ENCODE data around the gene FLT4. TPM values are rescaled to one million over a fixed set of nuclear protein-coding genes. Genes with fewer than 3 reads are reported as not detected.
A peak's percentile ranks its signal among the peaks of the same experiment; 100 is the strongest.

FLT4 gene
- total and polyA plus RNA-seq, 9 of the 15 experiments (the other 6 are each of a cell fraction or from before 2014, with no cell fraction given), result 0.01 to 0.42 (median 0.14) TPM; not detected in 2

- TF ChIP-seq, protein P1, sequence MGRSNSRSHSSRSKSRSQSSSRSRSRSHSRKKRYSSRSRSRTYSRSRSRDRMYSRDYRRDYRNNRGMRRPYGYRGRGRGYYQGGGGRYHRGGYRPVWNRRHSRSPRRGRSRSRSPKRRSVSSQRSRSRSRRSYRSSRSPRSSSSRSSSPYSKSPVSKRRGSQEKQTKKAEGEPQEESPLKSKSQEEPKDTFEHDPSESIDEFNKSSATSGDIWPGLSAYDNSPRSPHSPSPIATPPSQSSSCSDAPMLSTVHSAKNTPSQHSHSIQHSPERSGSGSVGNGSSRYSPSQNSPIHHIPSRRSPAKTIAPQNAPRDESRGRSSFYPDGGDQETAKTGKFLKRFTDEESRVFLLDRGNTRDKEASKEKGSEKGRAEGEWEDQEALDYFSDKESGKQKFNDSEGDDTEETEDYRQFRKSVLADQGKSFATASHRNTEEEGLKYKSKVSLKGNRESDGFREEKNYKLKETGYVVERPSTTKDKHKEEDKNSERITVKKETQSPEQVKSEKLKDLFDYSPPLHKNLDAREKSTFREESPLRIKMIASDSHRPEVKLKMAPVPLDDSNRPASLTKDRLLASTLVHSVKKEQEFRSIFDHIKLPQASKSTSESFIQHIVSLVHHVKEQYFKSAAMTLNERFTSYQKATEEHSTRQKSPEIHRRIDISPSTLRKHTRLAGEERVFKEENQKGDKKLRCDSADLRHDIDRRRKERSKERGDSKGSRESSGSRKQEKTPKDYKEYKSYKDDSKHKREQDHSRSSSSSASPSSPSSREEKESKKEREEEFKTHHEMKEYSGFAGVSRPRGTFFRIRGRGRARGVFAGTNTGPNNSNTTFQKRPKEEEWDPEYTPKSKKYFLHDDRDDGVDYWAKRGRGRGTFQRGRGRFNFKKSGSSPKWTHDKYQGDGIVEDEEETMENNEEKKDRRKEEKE (IDR thresholded peaks at IDR 0.05; ENCODE audit: borderline replicate concordance in 1 of 2, control insufficient read depth in 1 of 2, low read depth in 2 of 2, low read length in 1 of 2), result no peak
Observed at GRCh38 chr5:180646289-180646962, 3.0 kb downstream of the FLT4 start (continued).

DNA sequence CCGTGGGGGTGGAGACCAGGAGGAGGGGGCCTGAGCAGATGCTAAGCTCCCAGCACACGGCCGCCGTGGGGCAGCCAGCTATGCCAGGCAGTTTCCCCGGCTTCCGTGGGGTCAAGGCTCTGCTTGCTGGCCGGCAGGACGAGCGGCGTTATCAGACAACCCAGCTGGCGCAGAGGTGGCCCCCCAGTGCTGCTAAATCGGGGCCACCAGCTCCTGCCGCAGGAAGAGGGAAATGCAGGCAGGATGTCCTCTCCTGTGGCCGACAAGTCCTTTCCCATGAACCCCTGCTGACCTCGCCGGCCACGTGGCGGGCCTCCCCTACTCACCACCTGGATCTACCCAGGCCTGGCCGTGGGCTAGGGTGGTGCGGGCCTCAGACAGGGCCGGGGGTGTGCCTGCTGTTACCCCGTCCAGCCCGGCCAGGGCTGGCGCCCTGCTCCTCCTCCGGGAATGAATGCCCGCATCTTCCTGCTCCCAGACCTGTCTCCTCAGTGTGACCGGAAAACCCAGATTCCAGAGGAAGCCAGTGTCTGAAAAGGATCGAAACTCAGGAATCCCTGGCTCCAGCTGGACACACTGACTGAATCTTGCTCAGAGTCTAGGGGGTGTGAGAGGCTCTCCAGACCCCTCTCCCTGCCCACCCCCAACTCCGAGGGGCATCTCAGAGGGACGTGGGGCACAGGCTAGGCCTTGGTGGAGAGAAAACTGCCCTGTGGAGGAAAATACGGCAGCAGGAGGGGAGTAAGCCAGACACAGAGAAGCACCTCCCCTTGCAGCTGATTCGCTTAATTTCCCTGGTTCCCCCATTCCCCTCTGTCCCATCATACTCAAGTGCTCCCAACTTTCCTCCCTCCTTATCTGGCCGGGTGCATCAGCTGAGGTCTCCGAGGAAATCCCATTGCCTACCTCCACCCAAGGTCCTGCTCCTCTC is 3.9 kb downstream of the FLT4 start:
- peak overlapping the region in 1 of 2 experiments; percentile 40; a peak in 1 of 4 replicates for H3K9ac ChIP-seq (ENCODE audit: insufficient read depth in 1 of 2, low read depth in 2 of 2, low read length in 2 of 2)
- intact Hi-C loops (cut with micrococcal nuclease), result no loop called here
- H3K4me2 ChIP-seq (ENCODE audit: insufficient read depth, low read length), result no peak overlapping the region
- DNase-seq (ENCODE audit: extremely low read depth in 1 of 4, low spot score in 3 of 4), result peak in 3 of 4 experiments; percentile 24 to 46 (median 45)
- no peaks in the 10 kb centered on the region for H3K9me1 ChIP-seq (ENCODE audit: control insufficient read depth, insufficient read depth, low read length)
- H2AFZ ChIP-seq (ENCODE audit: low read depth, low read length), result peak overlapping the region; percentile 58
- H3K4me1 ChIP-seq (replicated peaks in 1 of 2; ENCODE audit: control insufficient read depth in 2 of 2, insufficient read depth in 2 of 2, low read length in 2 of 2), result peaks cover 7 to 38% of the 10 kb centered on the region in 2 experiments; a peak in 4 of 5 replicates
- H3K4me3 ChIP-seq, result no peak overlapping the region
- ATAC-seq, result peak; percentile 17; the same call in 2 of the 3 replicates
- H4K20me1 ChIP-seq (replicated peaks; ENCODE audit: control insufficient read depth, insufficient read depth, low read length), result peaks cover 17% of the 10 kb centered on the region
- H3K27ac ChIP-seq (ENCODE audit: extremely low read depth, low read depth, low read length), result no peak overlapping the region
- H3K9me3 ChIP-seq (replicated peaks; ENCODE audit: control insufficient read depth, insufficient read depth, low read depth, low read length), result no peaks in the 10 kb centered on the region
- 11% methylated on average over 28 of the region's 34 CpGs for WGBS (ENCODE audit: insufficient coverage, low coverage, missing lambda C conversion rate)
- in situ Hi-C loops (cut with MboI), result no loop called here
- H3K27me3 ChIP-seq (ENCODE audit: control insufficient read depth in 2 of 2, insufficient read depth in 2 of 2, low read length in 2 of 2), result peaks cover 63 to 94% of the 10 kb centered on the region in 2 experiments
- H3K79me2 ChIP-seq (ENCODE audit: control insufficient read depth, insufficient read depth, low read length), result no peaks in the 10 kb centered on the region
- POLR2A ChIA-PET, result interaction anchor here (0.6 to 0.7 kb wide), 4 partner anchors 18 to 887 kb away, joined by 3 to 4 read pairs (median 3); no protein-coding TSS in a partner anchor
- CTCF ChIA-PET (ENCODE audit: low intra/inter-chr PET ratio), result no interaction called here
- no TSS peak for BruUV-seq (replicated peaks)
- H3K36me3 ChIP-seq (ENCODE audit: control insufficient read depth, insufficient read depth, low read length), result no peaks in the 10 kb centered on the region
- no peak for FAIRE-seq
- TF ChIP-seq STAT5A (IDR thresholded peaks at IDR 0.05; ENCODE audit: borderline replicate concordance, low read length), result no peak
- TF ChIP-seq ETS2 (tag; IDR thresholded peaks at IDR 0.05; ENCODE audit: borderline replicate concordance, poor library complexity, severe bottlenecking), result no peak
- TF ChIP-seq RFX1 (IDR thresholded peaks at IDR 0.05), result no peak
